ENCODE measurements around the gene MAPK8IP3. TPM values are rescaled to one million over a fixed set of nuclear protein-coding genes. Genes with fewer than 3 reads are reported as not detected.
"Not testable (repeated sequence)": the region's sequence is repeated elsewhere in the genome, so short reads cannot be mapped to it uniquely, and the experiment has no call there.

MAPK8IP3 gene
- total RNA-seq, 1 donor from 2014 or later: 201 TPM

DNA sequence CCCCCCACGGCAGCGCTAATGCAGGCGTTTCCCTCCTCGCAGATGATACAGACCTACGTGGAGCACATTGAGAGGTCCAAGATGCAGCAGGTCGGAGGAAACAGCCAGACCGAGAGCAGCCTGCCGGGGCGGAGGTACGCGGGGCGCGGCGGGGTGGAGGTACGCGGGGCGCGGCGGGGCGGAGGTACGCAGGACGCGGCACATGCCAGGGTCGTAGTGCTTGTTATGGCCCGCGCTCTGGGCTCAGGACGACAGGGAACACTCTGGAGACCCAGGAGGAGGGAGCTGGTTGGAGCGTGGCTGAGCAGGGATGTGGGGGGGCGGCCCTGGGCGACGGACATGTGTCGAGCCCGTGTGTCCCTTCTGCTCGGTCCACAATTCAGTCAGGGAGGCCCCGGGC, 23.4 kb downstream of the MAPK8IP3 start:
- CTCF ChIA-PET: no interaction called here
- H3K36me3 Mint-ChIP-seq (ENCODE audit: low read depth): peaks cover 68% of the 10 kb centered on the region

DNA sequence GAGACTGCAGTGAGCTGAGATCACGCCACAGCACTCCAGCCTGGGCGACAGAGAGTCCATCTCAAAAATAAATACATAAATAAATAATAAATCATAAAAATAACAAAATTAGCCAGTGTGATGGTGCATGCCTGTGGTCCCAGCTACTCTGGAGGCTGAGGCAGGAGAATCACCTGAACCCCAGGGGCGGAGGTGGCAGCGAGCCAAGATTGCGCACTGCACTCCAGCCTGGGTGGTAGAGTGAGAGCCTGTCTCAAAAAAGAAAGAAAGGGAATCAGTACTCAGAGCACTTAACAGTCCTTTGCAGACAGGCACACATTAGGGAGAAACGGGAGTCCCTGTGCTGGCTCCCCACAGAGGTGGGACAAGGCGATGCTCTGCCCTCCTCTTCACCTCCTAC, 25.1 kb downstream of the MAPK8IP3 start:
- ATAC-seq (ENCODE audit: low read depth) (no peak), DNase-seq (no peak)
- H3K36me3 Mint-ChIP-seq (ENCODE audit: low read depth): peaks cover 65% of the 10 kb centered on the region
- no peak for TF ChIP-seq CTCF (IDR thresholded peaks at IDR 0.05)
- CTCF ChIA-PET: no interaction called here
- no peaks in the 10 kb centered on the region for H3K27me3 Mint-ChIP-seq
- no peak overlapping the region for H3K4me3 Mint-ChIP-seq
- POLR2A ChIA-PET: no interaction called here
- peaks cover 13% of the 10 kb centered on the region for H3K4me1 Mint-ChIP-seq
- no peaks in the 10 kb centered on the region for H3K9me3 Mint-ChIP-seq
- intact Hi-C loops (cut with micrococcal nuclease): no loop called here
- no peak overlapping the region for H3K27ac Mint-ChIP-seq

More for the DNA sequence above, 23.4 kb downstream of the MAPK8IP3 start:
- Mint-ChIP-seq H3K4me1 (peaks cover 25% of the 10 kb centered on the region), H3K9me3 (no peaks in the 10 kb centered on the region), H3K27me3 (no peaks in the 10 kb centered on the region), H3K27ac (no peak overlapping the region), H3K4me3 (no peak overlapping the region)
- POLR2A ChIA-PET: interaction anchor here (0.7 kb wide), 1 partner anchor 130 kb away, joined by 12 read pairs; no protein-coding TSS in a partner anchor
- ATAC-seq (ENCODE audit: low read depth) (no peak), DNase-seq (no peak)
- TF ChIP-seq CTCF (IDR thresholded peaks at IDR 0.05): no peak
- intact Hi-C loops (cut with micrococcal nuclease): no loop called here

- intact Hi-C loops (cut with micrococcal nuclease): no loop called here
- no peak for ATAC-seq (ENCODE audit: low read depth)
- Mint-ChIP-seq H3K4me1 (peaks cover 9% of the 10 kb centered on the region), H3K36me3 (ENCODE audit: low read depth) (peaks cover 60% of the 10 kb centered on the region), H3K27ac (no peak overlapping the region), H3K27me3 (no peaks in the 10 kb centered on the region), H3K4me3 (no peak overlapping the region), H3K9me3 (no peaks in the 10 kb centered on the region)
- TF ChIP-seq CTCF (IDR thresholded peaks at IDR 0.05): no peak
- ChIA-PET POLR2A (no interaction called here), CTCF (no interaction called here)
- no peak for DNase-seq
Observed at GRCh38 chr16:1731603-1732002, 25.6 kb downstream of the MAPK8IP3 start.

DNA sequence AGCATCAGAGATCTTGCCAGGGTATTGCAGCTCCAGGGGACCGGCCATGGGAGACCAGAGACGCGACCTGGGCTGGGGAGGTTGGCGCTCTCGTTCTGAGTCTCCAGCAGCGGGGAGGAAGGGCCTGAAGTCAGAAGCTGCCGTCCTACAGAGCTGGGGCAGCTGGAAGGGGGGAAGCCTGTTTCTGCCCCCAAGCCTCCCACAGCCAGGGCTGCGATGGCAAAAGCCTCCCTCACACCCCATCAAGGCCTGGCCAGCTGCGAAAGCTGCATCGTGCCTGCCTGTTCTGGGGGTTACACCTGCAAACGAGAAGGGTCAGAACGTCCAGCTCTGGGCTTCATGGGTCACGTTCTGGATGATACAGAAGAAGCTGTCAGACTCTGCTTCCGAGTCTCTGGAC, 26.1 kb downstream of the MAPK8IP3 start:
- ChIA-PET POLR2A (no interaction called here), CTCF (interaction anchor here (1.7 kb wide), 1 partner anchor 8 kb away, joined by 7 read pairs; no protein-coding TSS in a partner anchor)
- no peak overlapping the region for H3K27ac Mint-ChIP-seq
- no peak overlapping the region for H3K4me3 Mint-ChIP-seq
- H3K9me3 Mint-ChIP-seq: no peaks in the 10 kb centered on the region
- no peaks in the 10 kb centered on the region for H3K27me3 Mint-ChIP-seq
- TF ChIP-seq CTCF (IDR thresholded peaks at IDR 0.05): no peak
- intact Hi-C loops (cut with micrococcal nuclease): no loop called here
- peaks cover 6% of the 10 kb centered on the region for H3K4me1 Mint-ChIP-seq
- no peak for ATAC-seq (ENCODE audit: low read depth)
- H3K36me3 Mint-ChIP-seq (ENCODE audit: low read depth): peaks cover 56% of the 10 kb centered on the region
- DNase-seq: no peak

DNA sequence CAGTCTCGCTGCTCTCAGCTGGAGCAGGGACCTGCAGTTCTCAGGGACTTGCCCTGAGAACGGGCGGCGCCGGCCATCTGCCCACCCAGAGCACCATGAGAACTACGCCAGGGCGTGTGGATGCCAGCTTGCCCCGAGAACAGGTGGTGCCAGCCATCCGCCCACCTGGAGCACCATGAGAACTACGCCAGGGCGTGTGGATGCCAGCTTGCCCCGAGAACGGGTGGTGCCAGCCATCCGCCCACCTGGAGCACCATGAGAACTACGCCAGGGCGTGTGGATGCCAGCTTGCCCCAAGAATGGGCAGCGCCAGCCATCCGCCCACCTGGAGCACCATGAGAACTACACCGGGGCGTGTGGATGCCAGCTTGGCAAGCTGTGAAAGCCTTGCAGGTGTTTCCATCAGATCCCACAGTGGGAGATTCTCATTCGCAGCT, 26.6 kb downstream of the MAPK8IP3 start:
- ATAC-seq (ENCODE audit: low read depth); POLR2A ChIA-PET; DNase-seq; H3K27ac Mint-ChIP-seq; H3K4me1 Mint-ChIP-seq; H3K27me3 Mint-ChIP-seq; H3K4me3 Mint-ChIP-seq; H3K9me3 Mint-ChIP-seq; intact Hi-C loops (cut with micrococcal nuclease): not testable (repeated sequence)
- peaks cover 51% of the 10 kb centered on the region for H3K36me3 Mint-ChIP-seq (ENCODE audit: low read depth)
- CTCF ChIA-PET: interaction anchor here (1.7 kb wide), 1 partner anchor 9 kb away, joined by 7 read pairs; no protein-coding TSS in a partner anchor

GRCh38 chr16:1734123-1734522, 28.1 kb downstream of the MAPK8IP3 start:
- H3K27ac Mint-ChIP-seq: no peak overlapping the region
- DNase-seq (no peak), ATAC-seq (ENCODE audit: low read depth) (no peak)
- H3K27me3 Mint-ChIP-seq: no peaks in the 10 kb centered on the region
- peaks cover 37% of the 10 kb centered on the region for H3K36me3 Mint-ChIP-seq (ENCODE audit: low read depth)
- H3K4me3 Mint-ChIP-seq: no peak overlapping the region
- ChIA-PET CTCF (no interaction called here), POLR2A (no interaction called here)
- H3K4me1 Mint-ChIP-seq: no peaks in the 10 kb centered on the region
- TF ChIP-seq CTCF (IDR thresholded peaks at IDR 0.05): no peak
- intact Hi-C loops (cut with micrococcal nuclease): no loop called here
- H3K9me3 Mint-ChIP-seq: no peaks in the 10 kb centered on the region

Data from activated B cell treated with CpG ODN at 0.5 μM for 24 hours (primary cell).